ENCODE results near the gene PLVAP.

- TF ChIP-seq FOXP2 (optimal IDR thresholded peaks at IDR 0.05; ENCODE audit: borderline replicate concordance, extremely low read depth, extremely low read length, insufficient read depth) (no peak), SIN3A (IDR thresholded peaks at IDR 0.05; ENCODE audit: borderline replicate concordance, insufficient read depth, low read length) (no peak)
These were observed 11.8 kb downstream of the PLVAP start for GRCh38 chr19:17365361-17365760.
